GM23338 (cell line): ENCODE results near the gene CDK16. TPM values are rescaled to one million over a fixed set of nuclear protein-coding genes. Genes with fewer than 3 reads are reported as not detected.

Experiments used
- ATAC-seq: fragments of 200-7000 bp; cut with Tn5 transposase; 3 replicates; pipeline ENCODE4 v1.9.1; 2020
- DNase-seq: peaks from one replicate; pipeline ENCODE4 v3.0.0-alpha.2; 2015; ENCODE audit warnings: low spot score
- H2AFZ ChIP-seq: fragments of 200-600 bp; sonication (generic); 2 replicates; pipeline ENCODE4 v1.8.0; 2016; ENCODE audit warnings: antibody characterized with exemption, mild to moderate bottlenecking, moderate library complexity
- H3F3A ChIP-seq: fragments of 200-600 bp; sonication (generic); replicated peaks from 2 replicates; pipeline ENCODE4 v1.8.0; 2017; ENCODE audit warnings: antibody characterized with exemption, mixed run types, low read depth
- H3K27ac ChIP-seq: fragments of 200-600 bp; sonication (generic); 2 replicates; pipeline ENCODE4 v1.6.1; 2016; ENCODE audit warnings: low read depth
- H3K27me3 ChIP-seq: fragments of 200-600 bp; sonication (generic); 2 replicates; pipeline ENCODE4 v1.8.0; 2016; ENCODE audit warnings: mild to moderate bottlenecking, mixed run types, moderate library complexity; ENCODE audit not compliant: insufficient read depth
- H3K36me3 ChIP-seq: fragments of 200-600 bp; sonication (generic); 2 replicates; pipeline ENCODE4 v1.8.0; 2016; ENCODE audit warnings: mild to moderate bottlenecking; ENCODE audit not compliant: insufficient read depth
- H3K4me1 ChIP-seq: fragments of 200-600 bp; sonication (generic); 2 replicates; pipeline ENCODE4 v1.8.0; 2016; ENCODE audit warnings: mild to moderate bottlenecking, moderate library complexity; ENCODE audit not compliant: insufficient read depth
- H3K4me2 ChIP-seq: fragments of 200-600 bp; sonication (generic); 2 replicates; pipeline ENCODE4 v1.7.1; 2017; ENCODE audit warnings: mixed run types
- H3K4me3 ChIP-seq: fragments of 200-600 bp; sonication (generic); 2 replicates; pipeline ENCODE4 v1.6.1; 2016; ENCODE audit warnings: mixed run types
- H3K79me2 ChIP-seq: fragments of 200-600 bp; sonication (generic); replicated peaks from 2 replicates; pipeline ENCODE4 v1.8.0; 2017; ENCODE audit warnings: mild to moderate bottlenecking; ENCODE audit not compliant: insufficient read depth
- H3K9me2 ChIP-seq: fragments of 200-600 bp; sonication (generic); 2 replicates; pipeline ENCODE4 v1.8.0; 2017; ENCODE audit not compliant: insufficient read depth
- H4K20me1 ChIP-seq: fragments of 200-600 bp; sonication (generic); replicated peaks from 2 replicates; pipeline ENCODE4 v1.8.0; 2017; ENCODE audit warnings: mild to moderate bottlenecking; ENCODE audit not compliant: insufficient read depth
- H3K27ac Mint-ChIP-seq: 2 replicates; pipeline ENCODE4 v1.8.0; 2020; ENCODE audit warnings: inconsistent platforms, mild to moderate bottlenecking, moderate library complexity, mixed read lengths
- H3K27me3 Mint-ChIP-seq: 3 replicates; pipeline ENCODE4 v1.8.0; 2022; ENCODE audit warnings: low read depth, mild to moderate bottlenecking, moderate library complexity, mixed read lengths, inconsistent platforms; ENCODE audit not compliant: insufficient read depth, poor library complexity
- H3K36me3 Mint-ChIP-seq: 3 replicates; pipeline ENCODE4 v1.8.0; 2021; ENCODE audit warnings: low read depth, mild to moderate bottlenecking, inconsistent platforms, moderate library complexity, mixed read lengths
- H3K4me1 Mint-ChIP-seq: 3 replicates; pipeline ENCODE4 v1.8.0; 2020; ENCODE audit warnings: mild to moderate bottlenecking, inconsistent platforms, mixed read lengths
- H3K4me3 Mint-ChIP-seq: 3 replicates; pipeline ENCODE4 v1.8.0; 2021; ENCODE audit warnings: moderate library complexity, mild to moderate bottlenecking, inconsistent platforms, mixed read lengths
- H3K9me3 Mint-ChIP-seq: 3 replicates; pipeline ENCODE4 v1.8.0; 2020; ENCODE audit warnings: moderate library complexity, mild to moderate bottlenecking, inconsistent platforms, mixed read lengths
- CTCF ChIP-seq, 2 experiments: fragments of 200-600 bp in 1 of 2; sonication (generic) in 1 of 2; conservative IDR thresholded peaks; 2 replicates each; pipeline versions ENCODE4 v1.5.1 to v1.6.1; 2016 to 2017; ENCODE audit warnings: antibody characterized with exemption in 2 of 2, low read depth in 2 of 2, mild to moderate bottlenecking in 2 of 2, moderate library complexity in 1 of 2
- ETS1 ChIP-seq: IDR thresholded peaks from 2 replicates; pipeline ENCODE4 v1.6.1; 2016; ENCODE audit warnings: antibody characterized with exemption
- EZH2 ChIP-seq: fragments of 200-600 bp; sonication (generic); IDR thresholded peaks from one replicate; pipeline ENCODE4 v1.8.0; 2017; ENCODE audit warnings: antibody characterized with exemption, mild to moderate bottlenecking, low read depth; ENCODE audit not compliant: unreplicated experiment
- NANOG ChIP-seq: IDR thresholded peaks from 2 replicates; pipeline ENCODE4 v1.6.1; 2016; ENCODE audit warnings: antibody characterized with exemption, borderline replicate concordance
- POLR2AphosphoS5 ChIP-seq: IDR thresholded peaks from 2 replicates; pipeline ENCODE4 v1.6.1; 2016; ENCODE audit warnings: antibody characterized with exemption, low read depth
- STAT1 ChIP-seq: IDR thresholded peaks from one replicate; pipeline ENCODE4 v1.6.1; 2016; ENCODE audit warnings: antibody characterized with exemption; ENCODE audit not compliant: unreplicated experiment
- ZNF114 ChIP-seq: fragments of 250-450 bp; sonication (Bioruptor Pico); IDR thresholded peaks from 2 replicates; pipeline ENCODE4 v1.5.0; 2020; ENCODE audit warnings: mild to moderate bottlenecking, moderate library complexity
- ZNF462 ChIP-seq: fragments of 250-450 bp; sonication (Bioruptor Pico); IDR thresholded peaks from 2 replicates; pipeline ENCODE4 v1.5.0; 2020; ENCODE audit warnings: mild to moderate bottlenecking, moderate library complexity
- polyA plus RNA-seq: library from polyadenylated mRNA; unstranded; fragments of >200 nt; fragmentation: Nextera tagmentation; extraction: Ambion mirVana; gene quantifications from 2 replicates; pipeline ENCODE4 v1.2.1, GENCODE V29; 2016
- total RNA-seq: library from RNA; depleted of rRNA; stranded (reverse); fragments of >200 nt; shearing (Covaris generic); gene quantifications from 2 replicates; pipeline ENCODE4 v1.2.3, GENCODE V29; 2014

Gene CDK16
- total and polyA plus RNA-seq, 2 experiments from 2014 or later = 58.9 to 158 TPM

GRCh38 chrX:47186096-47186740 is 32.3 kb upstream of the CDK16 start:
- peaks cover 30% of the 10 kb centered on the region; the same call in 2 of the 3 replicates for H3K36me3 Mint-ChIP-seq
- DNase-seq = no peak
- peaks cover 3% of the 10 kb centered on the region; the same call in 2 of the 3 replicates for H3K4me1 Mint-ChIP-seq
- Histone ChIP-seq H3K9me2 (no peaks in the 10 kb centered on the region), H3F3A (0 out of 2 replicates have a peak, but pooled peaks cover 2% of the 10 kb centered on the region), H2AFZ (no peak overlapping the region), H3K27me3 (no peaks in the 10 kb centered on the region), H3K4me1 (no peaks in the 10 kb centered on the region; the same call in 1 of the 2 replicates), H3K4me2 (no peak overlapping the region), H4K20me1 (no peaks in the 10 kb centered on the region), H3K4me3 (no peak overlapping the region), H3K79me2 (no peaks in the 10 kb centered on the region), H3K27ac (no peak overlapping the region), H3K36me3 (no peaks in the 10 kb centered on the region)
- ATAC-seq = no peak
- H3K27ac Mint-ChIP-seq = no peak overlapping the region
- H3K4me3 Mint-ChIP-seq = no peak overlapping the region
- no peak for TF ChIP-seq CTCF (conservative IDR thresholded peaks at IDR 0.05; ENCODE audit: low read depth in 2 of 2)
- no peak for TF ChIP-seq EZH2
- TF ChIP-seq STAT1 = no peak
- no peaks in the 10 kb centered on the region for H3K9me3 Mint-ChIP-seq
- peaks cover 5% of the 10 kb centered on the region for H3K27me3 Mint-ChIP-seq

GRCh38 chrX:47187106-47187677 is 31.3 kb upstream of the CDK16 start:
- peaks cover 4% of the 10 kb centered on the region; the same call in 1 of the 2 replicates for H3K79me2 ChIP-seq
- H3K27me3 ChIP-seq = no peaks in the 10 kb centered on the region
- H3K27ac ChIP-seq = no peak overlapping the region
- Mint-ChIP-seq H3K27ac (no peak overlapping the region), H3K36me3 (peaks cover 30% of the 10 kb centered on the region; the same call in 2 of the 3 replicates), H3K9me3 (no peaks in the 10 kb centered on the region), H3K27me3 (peaks cover 5% of the 10 kb centered on the region), H3K4me1 (peaks cover 3% of the 10 kb centered on the region; the same call in 2 of the 3 replicates), H3K4me3 (no peak overlapping the region)
- no peak overlapping the region for H2AFZ ChIP-seq
- no peaks in the 10 kb centered on the region; the same call in 1 of the 2 replicates for H3K4me1 ChIP-seq
- H3K9me2 ChIP-seq = no peaks in the 10 kb centered on the region
- H3K36me3 ChIP-seq = no peaks in the 10 kb centered on the region
- no peaks in the 10 kb centered on the region for H4K20me1 ChIP-seq
- DNase-seq (peak; percentile 25), ATAC-seq (peak; percentile 4; the same call in 1 of the 3 replicates)
- H3K4me3 ChIP-seq = no peak overlapping the region
- H3F3A ChIP-seq = 0 out of 2 replicates have a peak, but pooled peaks cover 2% of the 10 kb centered on the region
- no peak overlapping the region for H3K4me2 ChIP-seq
- no peak for TF ChIP-seq ZNF114
- no peak for TF ChIP-seq STAT1
- no peak for TF ChIP-seq ZNF462 (CRISPR knock-in tag)
- TF ChIP-seq CTCF (conservative IDR thresholded peaks at IDR 0.05; ENCODE audit: low read depth in 2 of 2) = no peak
- no peak for TF ChIP-seq POLR2AphosphoS5
- TF ChIP-seq ETS1 = no peak
- TF ChIP-seq NANOG = no peak
- TF ChIP-seq EZH2 = no peak
